HG03457 (cell line): ENCODE data around the gene AREL1.

Experiments used
- ATAC-seq: cut with Tn5 transposase; IDR thresholded peaks from one replicate; pipeline ENCODE4 v1.9.1; 2021; ENCODE audit warnings: moderate number of reproducible peaks; ENCODE audit not compliant: unreplicated experiment

Gene AREL1

DNA sequence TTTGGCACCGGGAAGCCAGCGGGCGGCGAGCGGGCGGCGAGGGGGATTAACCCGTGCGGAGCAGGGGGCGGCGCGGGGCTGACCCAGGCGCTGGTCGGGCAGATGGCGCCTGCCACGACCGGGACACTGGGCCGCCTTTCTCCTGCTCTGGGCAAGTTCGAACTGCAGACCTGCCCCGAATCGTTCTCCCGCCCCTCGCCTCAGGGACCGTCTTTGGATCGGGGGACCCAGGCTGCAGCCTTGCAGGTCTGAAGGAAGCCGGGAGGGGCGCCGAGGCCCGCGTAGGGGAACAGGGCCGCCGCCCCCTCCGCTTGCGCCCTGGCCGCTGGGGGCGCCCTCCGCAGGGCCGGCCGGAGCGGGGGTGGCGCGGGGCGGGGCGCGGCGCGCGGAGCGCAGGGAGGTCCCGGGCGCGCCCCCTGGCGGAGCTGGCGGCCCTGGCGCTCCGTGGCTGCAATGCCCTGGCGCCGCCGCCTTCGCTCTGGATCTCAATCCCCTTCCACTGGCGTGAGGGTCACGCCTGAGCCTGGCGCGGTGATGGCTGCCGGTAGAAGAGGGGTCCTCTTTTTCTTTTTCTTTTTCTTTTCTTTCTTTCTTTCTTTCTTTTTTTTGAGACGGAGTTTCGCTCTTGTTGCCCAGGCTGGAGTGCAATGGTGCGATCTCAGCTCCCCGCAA, 100.4 kb downstream of the AREL1 start:
- no peak for ATAC-seq

DNA sequence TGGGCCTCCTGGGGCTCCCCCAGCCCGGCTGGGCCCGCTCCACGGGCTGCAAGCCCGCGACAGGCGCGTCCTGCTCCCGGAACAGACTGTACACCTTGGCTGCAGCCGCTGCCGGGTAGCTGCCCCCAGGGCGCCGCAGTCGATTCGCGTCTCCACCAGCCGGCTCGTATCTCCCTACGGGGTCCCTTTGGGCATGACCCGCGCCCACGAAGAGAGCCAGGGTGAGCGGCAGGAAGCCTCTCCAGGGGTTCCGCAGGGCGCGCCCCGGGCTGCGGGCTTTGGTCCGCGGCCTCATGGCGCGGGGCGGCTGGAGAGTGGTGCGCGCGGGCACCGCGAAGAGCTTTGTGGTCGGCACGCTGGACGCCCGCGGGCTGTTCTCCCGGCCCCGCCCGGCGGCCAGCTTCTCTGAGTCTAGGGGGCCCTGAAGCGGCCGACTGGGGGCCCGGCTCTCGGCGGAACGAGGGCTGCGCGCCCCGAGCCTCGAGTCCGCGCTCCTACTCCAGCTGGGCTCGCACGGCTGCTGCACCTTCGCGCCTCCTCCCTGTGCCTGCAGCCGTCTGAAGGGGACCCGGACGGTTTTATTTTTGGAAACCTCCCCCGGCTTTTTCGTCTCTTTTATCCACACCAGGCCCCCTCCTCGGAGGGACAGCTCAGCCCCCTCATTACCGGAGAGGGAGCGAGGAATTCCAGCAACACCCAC, 101.1 kb downstream of the AREL1 start, which contains the start of gene LTBP2:
LTBP2 (minus strand) TSS at position 588 of the 700 bp plus-strand sequence; CDS start at position 295, 293 bp downstream.
- no peak for ATAC-seq
